PC-3 (cell line): ENCODE data around the gene SUMO3. TPM values are rescaled to one million over a fixed set of nuclear protein-coding genes. Genes with fewer than 3 reads are reported as not detected.

Experiments used
- ATAC-seq: fragments of 200-7000 bp; cut with Tn5 transposase; 2 replicates; pipeline ENCODE4 v1.9.1; 2020; ENCODE audit warnings: mild to moderate bottlenecking, moderate library complexity
- BruUV-seq: library from RNA; stranded (reverse); fragments of 400-500 nt; replicated peaks from 2 replicates; lab custom pipeline; 2021; lab: Mats Ljungman, UMichigan
- CTCF ChIA-PET: fragments of 300-600 bp; sonication (Branson Sonifier 250); formaldehyde crosslinking; loops from one replicate; lab custom pipeline; 2022; ENCODE audit warnings: antibody characterized with exemption; lab: Charles Lee
- POLR2A ChIA-PET: fragments of 300-600 bp; sonication (Branson Sonifier 250); formaldehyde crosslinking; loops from one replicate; lab custom pipeline; 2022; ENCODE audit warnings: antibody characterized with exemption; ENCODE audit not compliant: unreplicated experiment; lab: Charles Lee
- DNase-seq: peaks from one replicate; pipeline ENCODE4 v3.0.0-alpha.2; 2015
- H2AFZ ChIP-seq: fragments of 300-600 bp; sonication (generic); 2 replicates; pipeline ENCODE4 v1.6.0; 2016; ENCODE audit warnings: antibody characterized with exemption, low read length
- H3F3A ChIP-seq: fragments of 300-600 bp; sonication (generic); one replicate; pipeline ENCODE4 v1.6.0; 2017; ENCODE audit warnings: antibody characterized with exemption, low read length, control low read depth, mild to moderate bottlenecking; ENCODE audit not compliant: unreplicated experiment
- H3K27ac ChIP-seq: fragments of 300-600 bp; sonication (generic); 2 replicates; pipeline ENCODE4 v1.5.1; 2016; ENCODE audit warnings: mild to moderate bottlenecking, low read length
- H3K27me3 ChIP-seq: fragments of 300-600 bp; sonication (generic); 2 replicates; pipeline ENCODE4 v1.6.1; 2016; ENCODE audit warnings: low read length, mixed read lengths
- H3K36me3 ChIP-seq: fragments of 300-600 bp; sonication (generic); 2 replicates; pipeline ENCODE4 v1.6.1; 2016; ENCODE audit warnings: low read depth, mixed run types, low read length, mixed read lengths
- H3K4me1 ChIP-seq: fragments of 300-600 bp; sonication (generic); 2 replicates; pipeline ENCODE4 v1.5.1; 2016; ENCODE audit warnings: low read length; ENCODE audit not compliant: insufficient read depth
- H3K4me2 ChIP-seq: fragments of 300-600 bp; sonication (generic); 2 replicates; pipeline ENCODE4 v1.6.0; 2016; ENCODE audit warnings: low read length
- H3K4me3 ChIP-seq: fragments of 300-600 bp; sonication (generic); 2 replicates; pipeline ENCODE4 v1.5.1; 2016; ENCODE audit warnings: mild to moderate bottlenecking, low read length, mixed read lengths
- H3K79me2 ChIP-seq: fragments of 300-600 bp; sonication (generic); 2 replicates; pipeline ENCODE4 v1.6.1; 2017; ENCODE audit warnings: low read length, mixed read lengths
- H3K9ac ChIP-seq: fragments of 300-600 bp; sonication (generic); 2 replicates; pipeline ENCODE4 v1.6.0; 2016; ENCODE audit warnings: mild to moderate bottlenecking, low read length
- H3K9me2 ChIP-seq: fragments of 300-600 bp; sonication (generic); replicated peaks from 2 replicates; pipeline ENCODE4 v1.6.1; 2016; ENCODE audit warnings: mixed run types, low read length, mixed read lengths
- H3K9me3 ChIP-seq: fragments of 300-600 bp; sonication (generic); 2 replicates; pipeline ENCODE4 v1.6.1; 2016; ENCODE audit warnings: low read length, mixed read lengths
- H4K20me1 ChIP-seq: fragments of 300-600 bp; sonication (generic); 2 replicates; pipeline ENCODE4 v1.6.1; 2016; ENCODE audit warnings: low read length, mixed read lengths
- EZH2 ChIP-seq: fragments of 300-600 bp; sonication (generic); IDR thresholded peaks from one replicate; pipeline ENCODE4 v1.6.1; 2017; ENCODE audit warnings: antibody characterized with exemption, mild to moderate bottlenecking, low read length; ENCODE audit not compliant: unreplicated experiment
- intact Hi-C: fragments of 100-400 bp; cut with micrococcal nuclease; formaldehyde crosslinking; loops from 2 replicates; pipeline ENCODE4 v1.9.0; 2023
- total RNA-seq: library from RNA; depleted of rRNA; stranded (reverse); fragments of >200 nt; gene quantifications from 2 replicates; pipeline ENCODE4 v1.2.3, GENCODE V29; 2014; rRNA removed
- TF ChIP-seq, protein P1 (sequence below): fragments of 300-600 bp; sonication (generic); conservative IDR thresholded peaks from 2 replicates; pipeline ENCODE4 v1.5.1; 2017; ENCODE audit warnings: antibody characterized with exemption, low read depth, mild to moderate bottlenecking, low read length

SUMO3 gene
- total RNA-seq, 1 experiment from 2014 or later: 242 TPM

DNA sequence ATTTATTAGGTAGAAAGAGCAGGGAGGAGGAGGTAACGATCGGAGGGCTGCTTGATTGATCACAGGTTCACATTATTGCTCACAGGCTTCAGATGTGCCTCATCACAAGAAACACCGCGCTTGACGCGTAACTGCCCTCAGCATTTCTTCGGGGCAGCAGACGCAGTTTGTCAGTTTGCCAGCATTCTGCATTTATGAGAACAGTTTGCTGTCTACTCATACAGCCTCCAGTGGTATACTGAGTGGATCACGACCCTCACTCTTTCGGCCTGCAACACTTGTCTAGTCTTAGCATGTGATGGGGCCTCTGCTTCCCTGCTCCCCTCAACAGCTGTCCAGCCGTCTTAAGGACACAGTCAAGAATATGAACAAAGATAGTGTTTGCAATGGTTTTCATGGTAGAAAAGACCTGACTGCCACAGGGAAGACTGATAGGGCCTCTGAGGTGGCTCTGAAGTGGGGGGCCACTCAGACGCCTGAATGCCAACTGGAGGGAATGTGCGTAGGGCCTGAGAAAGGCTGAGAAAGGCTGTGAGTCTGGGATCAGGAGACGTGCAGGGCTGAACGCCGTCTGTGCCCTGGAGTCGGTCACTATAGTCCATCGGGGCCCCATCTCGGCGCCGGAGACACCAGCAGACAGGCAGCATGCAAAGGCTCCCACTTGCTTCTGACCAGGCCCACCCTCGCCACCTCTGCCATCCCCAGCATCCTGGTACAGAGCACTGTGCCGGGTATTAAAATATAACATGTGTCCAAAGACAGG, 61.3 kb downstream of the SUMO3 start:
- BruUV-seq: no TSS peak
- TF ChIP-seq EZH2: no peak
- TF ChIP-seq, protein P1, sequence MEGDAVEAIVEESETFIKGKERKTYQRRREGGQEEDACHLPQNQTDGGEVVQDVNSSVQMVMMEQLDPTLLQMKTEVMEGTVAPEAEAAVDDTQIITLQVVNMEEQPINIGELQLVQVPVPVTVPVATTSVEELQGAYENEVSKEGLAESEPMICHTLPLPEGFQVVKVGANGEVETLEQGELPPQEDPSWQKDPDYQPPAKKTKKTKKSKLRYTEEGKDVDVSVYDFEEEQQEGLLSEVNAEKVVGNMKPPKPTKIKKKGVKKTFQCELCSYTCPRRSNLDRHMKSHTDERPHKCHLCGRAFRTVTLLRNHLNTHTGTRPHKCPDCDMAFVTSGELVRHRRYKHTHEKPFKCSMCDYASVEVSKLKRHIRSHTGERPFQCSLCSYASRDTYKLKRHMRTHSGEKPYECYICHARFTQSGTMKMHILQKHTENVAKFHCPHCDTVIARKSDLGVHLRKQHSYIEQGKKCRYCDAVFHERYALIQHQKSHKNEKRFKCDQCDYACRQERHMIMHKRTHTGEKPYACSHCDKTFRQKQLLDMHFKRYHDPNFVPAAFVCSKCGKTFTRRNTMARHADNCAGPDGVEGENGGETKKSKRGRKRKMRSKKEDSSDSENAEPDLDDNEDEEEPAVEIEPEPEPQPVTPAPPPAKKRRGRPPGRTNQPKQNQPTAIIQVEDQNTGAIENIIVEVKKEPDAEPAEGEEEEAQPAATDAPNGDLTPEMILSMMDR: no peak
- H3K79me2 ChIP-seq: peaks cover 6% of the 10 kb centered on the region
- H4K20me1 ChIP-seq: no peaks in the 10 kb centered on the region
- H3K9me2 ChIP-seq: no peaks in the 10 kb centered on the region
- no peak overlapping the region for H3K4me2 ChIP-seq
- H3F3A ChIP-seq: no peaks in the 10 kb centered on the region
- no peak overlapping the region for H2AFZ ChIP-seq
- H3K27ac ChIP-seq: no peak overlapping the region
- CTCF ChIA-PET: no interaction called here
- POLR2A ChIA-PET: no interaction called here
- no peaks in the 10 kb centered on the region for H3K9me3 ChIP-seq
- no peak overlapping the region for H3K4me3 ChIP-seq
- no peak overlapping the region for H3K9ac ChIP-seq
- no peak for DNase-seq
- H3K27me3 ChIP-seq: no peaks in the 10 kb centered on the region
- intact Hi-C loops: no loop called here
- H3K4me1 ChIP-seq: peaks cover 30% of the 10 kb centered on the region
- no peaks in the 10 kb centered on the region for H3K36me3 ChIP-seq
- no peak for ATAC-seq

Other genes with a start within 250 kb of the SUMO3 start
- gene KRTAP10-4, start 244.3 kb downstream of the SUMO3 start, total RNA-seq: not detected in 2 replicates
- 0.98 TPM in 1 of 2 replicates, not detected in the other for gene KRTAP10-5, start 237.5 kb downstream of the SUMO3 start, total RNA-seq
- gene KRTAP10-6, start 225.6 kb downstream of the SUMO3 start, total RNA-seq: not detected in 2 replicates
- gene KRTAP10-7, start 217.5 kb downstream of the SUMO3 start, total RNA-seq: not detected in 2 replicates
- gene KRTAP10-8, start 206.0 kb downstream of the SUMO3 start, total RNA-seq: not detected in 2 replicates
- gene KRTAP10-9, start 191.0 kb downstream of the SUMO3 start, total RNA-seq: not detected in 2 replicates
- not detected in 2 replicates for gene KRTAP10-10, start 180.7 kb downstream of the SUMO3 start, total RNA-seq
- gene KRTAP10-11, start 171.6 kb downstream of the SUMO3 start, total RNA-seq: not detected in 2 replicates
- gene KRTAP12-4, start 163.4 kb downstream of the SUMO3 start, total RNA-seq: not detected in 2 replicates
- not detected in 2 replicates for gene KRTAP12-3, start 160.1 kb downstream of the SUMO3 start, total RNA-seq
- gene KRTAP12-2, start 151.1 kb downstream of the SUMO3 start, total RNA-seq: not detected in 2 replicates
- gene KRTAP12-1, start 135.9 kb downstream of the SUMO3 start, total RNA-seq: 0.62 and 0.86 TPM in 2 replicates
- gene KRTAP10-12, start 120.9 kb downstream of the SUMO3 start, total RNA-seq: not detected in 2 replicates
- gene TSPEAR, start 106.5 kb downstream of the SUMO3 start, total RNA-seq: 2.1 and 3.2 TPM in 2 replicates
- 159 and 189 TPM in 2 replicates for gene UBE2G2, start 16.2 kb downstream of the SUMO3 start, total RNA-seq
- 330 and 455 TPM in 2 replicates for gene PTTG1IP, start 55.6 kb upstream of the SUMO3 start, total RNA-seq
- gene ITGB2, start 102.8 kb upstream of the SUMO3 start, total RNA-seq: 45.1 and 45.7 TPM in 2 replicates
- 80.1 and 94.9 TPM in 2 replicates for gene SLX9, start 122.0 kb upstream of the SUMO3 start, total RNA-seq